GM18519 (cell line): ENCODE measurements around the gene NLRP5.
"Not testable (repeated sequence)": the region's sequence is repeated elsewhere in the genome, so short reads cannot be mapped to it uniquely, and the experiment has no call there.

ENCODE experiments used
- ATAC-seq: cut with Tn5 transposase; IDR thresholded peaks from one replicate; pipeline ENCODE4 v1.9.1; 2021; ENCODE audit warnings: mild to moderate bottlenecking, moderate library complexity; ENCODE audit not compliant: unreplicated experiment, low FRiP score

The NLRP5 gene

GRCh38 chr19:55986487-55986886 is at the start of gene NLRP5:
NLRP5 (plus strand) TSS chr19:55986775.
- ATAC-seq: no peak

GRCh38 chr19:55939206-55939605 is 47.4 kb upstream of the NLRP5 start:
- no peak for ATAC-seq

- ATAC-seq: no peak
These were observed 46.3 kb upstream of the NLRP5 start for GRCh38 chr19:55940306-55940705.

GRCh38 chr19:55947532-55947931 is 39.0 kb upstream of the NLRP5 start, which contains the start of gene NLRP8:
NLRP8 (plus strand) TSS chr19:55947832.
- no peak for ATAC-seq

- not testable (repeated sequence) for ATAC-seq
These were observed 36.0 kb upstream of the NLRP5 start for GRCh38 chr19:55950566-55950965.

- no peak for ATAC-seq
These were observed 30.1 kb upstream of the NLRP5 start for GRCh38 chr19:55956431-55956830.

- no peak for ATAC-seq
These were observed 28.2 kb upstream of the NLRP5 start for GRCh38 chr19:55958356-55958755.

GRCh38 chr19:55959996-55960675 is 26.4 kb upstream of the NLRP5 start:
- no peak for ATAC-seq

GRCh38 chr19:55962186-55962585 is 24.4 kb upstream of the NLRP5 start:
- no peak for ATAC-seq

GRCh38 chr19:55973982-55974381 is 12.6 kb upstream of the NLRP5 start:
- no peak for ATAC-seq

GRCh38 chr19:55980415-55980814 is 6.2 kb upstream of the NLRP5 start:
- ATAC-seq: no peak

- no peak for ATAC-seq
These were observed 1.3 kb upstream of the NLRP5 start for GRCh38 chr19:55985254-55985653.

GRCh38 chr19:55990831-55991230 is 4.3 kb downstream of the NLRP5 start:
- ATAC-seq: no peak

GRCh38 chr19:55993492-55993891 is 6.9 kb downstream of the NLRP5 start:
- no peak for ATAC-seq

GRCh38 chr19:56014765-56015164 is 28.2 kb downstream of the NLRP5 start:
- no peak for ATAC-seq

- no peak for ATAC-seq
These were observed 29.2 kb downstream of the NLRP5 start for GRCh38 chr19:56015756-56016155.

GRCh38 chr19:56019325-56019724 is 32.8 kb downstream of the NLRP5 start:
- not testable (repeated sequence) for ATAC-seq

- not testable (repeated sequence) for ATAC-seq
These were observed 33.9 kb downstream of the NLRP5 start for GRCh38 chr19:56020355-56020975.

- ATAC-seq: no peak
These were observed 40.2 kb downstream of the NLRP5 start for GRCh38 chr19:56026769-56027168.

GRCh38 chr19:56053596-56053995 is 67.0 kb downstream of the NLRP5 start:
- ATAC-seq: no peak

GRCh38 chr19:56066152-56067023 is 79.8 kb downstream of the NLRP5 start:
- ATAC-seq: no peak
